Measurements from ENCODE around the gene RHBDF2. TPM values are rescaled to one million over a fixed set of nuclear protein-coding genes. Genes with fewer than 3 reads are reported as not detected.

RHBDF2 gene
- total and polyA plus RNA-seq, 2 donors (not counting 1 experiment from before 2014, with no cell fraction given): 288 to 482 TPM

GRCh38 chr17:76500074-76500746 lies 1.0 kb downstream of the RHBDF2 start:
- peaks cover 41 to 68% of the 10 kb centered on the region in 2 donors for H3K4me1 ChIP-seq (ENCODE audit: control insufficient read depth in 2 of 2, insufficient read depth in 2 of 2, low read length in 2 of 2)
- H3K4me3 ChIP-seq (ENCODE audit: control extremely low read depth in 1 of 5, extremely low read depth in 1 of 5, insufficient read depth in 1 of 5, low read depth in 2 of 5, low read length in 4 of 5): peak overlapping the region; percentile 46 to 97 (median 95)
- Mint-ChIP-seq H3K9me3 (ENCODE audit: insufficient read depth) (no peaks in the 10 kb centered on the region), H3K27ac (peak overlapping the region; percentile 94), H3K4me1 (peaks cover 63% of the 10 kb centered on the region), H3K27me3 (no peaks in the 10 kb centered on the region), H3K4me3 (peak overlapping the region; percentile 97)
- ATAC-seq (ENCODE audit: low read depth) (no peak), DNase-seq (peak; percentile 49)
- peaks cover 78% of the 10 kb centered on the region for H3K79me2 ChIP-seq (ENCODE audit: control insufficient read depth, insufficient read depth, low read length)
- WGBS (ENCODE audit: insufficient coverage): 19% methylated on average over 16 of the region's 17 CpGs
- H4K20me1 ChIP-seq (ENCODE audit: control insufficient read depth, insufficient read depth, low read length, poor library complexity, severe bottlenecking): peaks cover 35% of the 10 kb centered on the region
- peak overlapping the region; percentile 86 for H3K9ac ChIP-seq (ENCODE audit: low read length)
- peak overlapping the region; percentile 82 for H3K4me2 ChIP-seq (replicated peaks; ENCODE audit: low read depth, low read length, poor library complexity, severe bottlenecking)
- no peaks in the 10 kb centered on the region for H3K27me3 ChIP-seq (replicated peaks in 1 of 4; ENCODE audit: control extremely low read depth in 1 of 4, control insufficient read depth in 3 of 4, insufficient read depth in 4 of 4, low read length in 3 of 4)
- H3K9me3 ChIP-seq (ENCODE audit: control extremely low read depth in 1 of 3, control insufficient read depth in 2 of 3, insufficient read depth in 1 of 3, low read length in 2 of 3): no peaks in the 10 kb centered on the region
- H2AFZ ChIP-seq (ENCODE audit: insufficient read depth, low read depth, low read length, poor library complexity, severe bottlenecking): no peak overlapping the region
- peaks cover 0 to 39% of the 10 kb centered on the region in 2 experiments for H3K36me3 ChIP-seq (replicated peaks in 1 of 2; ENCODE audit: control extremely low read depth in 1 of 2, control insufficient read depth in 1 of 2, extremely low read depth in 1 of 2, insufficient read depth in 2 of 2, low read length in 1 of 2)
- intact Hi-C loops (cut with micrococcal nuclease): no loop called here
- POLR2A ChIA-PET: interaction anchor here (0.5 to 22.8 kb wide), 8 partner anchors 18 to 1093 kb away, joined by 3 to 478 read pairs (median 4); partner anchors contain the start of genes AANAT and PRPSAP1
- TF ChIP-seq EZH2 (IDR thresholded peaks at IDR 0.05; ENCODE audit: borderline replicate concordance, insufficient read depth, low read depth, low read length, poor library complexity, severe bottlenecking): no peak
- TF ChIP-seq CTCF (IDR thresholded peaks at IDR 0.05): no peak
- CTCF ChIA-PET: interaction anchor here (0.8 to 20.8 kb wide), 7 partner anchors 8 to 197 kb away, joined by 3 to 442 read pairs (median 13); partner anchors contain the start of gene AANAT
- H3K27ac ChIP-seq (ENCODE audit: low read length in 2 of 2): peak overlapping the region; percentile 78 to 94

DNA sequence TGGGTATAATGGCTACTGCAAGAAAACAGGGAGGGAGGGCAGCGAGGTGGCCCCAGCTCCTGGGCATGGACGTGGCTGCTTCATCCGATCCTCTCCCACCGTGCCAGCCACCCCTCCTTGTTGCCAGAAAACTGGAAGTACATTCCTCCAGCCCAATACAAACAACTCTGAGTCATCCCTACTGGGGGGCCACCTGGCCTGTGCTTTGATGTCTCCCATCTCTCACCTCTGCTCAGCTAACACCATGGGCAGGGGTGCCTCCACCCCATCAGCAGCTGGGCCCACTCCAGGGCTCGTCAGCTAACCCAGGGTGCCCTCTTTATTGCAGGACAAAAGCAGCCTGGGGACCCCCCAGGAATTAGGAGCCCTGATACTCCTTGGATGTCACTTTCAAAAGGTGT lies 2.0 kb downstream of the RHBDF2 start:
- no peak for TF ChIP-seq CTCF (IDR thresholded peaks at IDR 0.05)
- no peak for TF ChIP-seq EZH2 (IDR thresholded peaks at IDR 0.05; ENCODE audit: borderline replicate concordance, insufficient read depth, low read depth, low read length, poor library complexity, severe bottlenecking)
- intact Hi-C loops (cut with micrococcal nuclease): loop anchor here (10.0 kb wide), 1 partner anchor 224 kb away; no protein-coding TSS in a partner anchor
- Histone ChIP-seq H2AFZ (ENCODE audit: insufficient read depth, low read depth, low read length, poor library complexity, severe bottlenecking) (no peak overlapping the region), H3K9me3 (ENCODE audit: control extremely low read depth in 1 of 3, control insufficient read depth in 2 of 3, insufficient read depth in 1 of 3, low read length in 2 of 3) (no peaks in the 10 kb centered on the region), H3K27ac (ENCODE audit: low read length in 2 of 2) (peak overlapping the region; percentile 78 to 94), H3K27me3 (replicated peaks in 1 of 4; ENCODE audit: control extremely low read depth in 1 of 4, control insufficient read depth in 3 of 4, insufficient read depth in 4 of 4, low read length in 3 of 4) (no peaks in the 10 kb centered on the region), H3K4me3 (ENCODE audit: control extremely low read depth in 1 of 5, extremely low read depth in 1 of 5, insufficient read depth in 1 of 5, low read depth in 2 of 5, low read length in 4 of 5) (peak overlapping the region; percentile 46 to 97 (median 95)), H4K20me1 (ENCODE audit: control insufficient read depth, insufficient read depth, low read length, poor library complexity, severe bottlenecking) (peaks cover 43% of the 10 kb centered on the region), H3K4me2 (replicated peaks; ENCODE audit: low read depth, low read length, poor library complexity, severe bottlenecking) (peak overlapping the region; percentile 82), H3K79me2 (ENCODE audit: control insufficient read depth, insufficient read depth, low read length) (peaks cover 84% of the 10 kb centered on the region), H3K36me3 (replicated peaks in 1 of 2; ENCODE audit: control extremely low read depth in 1 of 2, control insufficient read depth in 1 of 2, extremely low read depth in 1 of 2, insufficient read depth in 2 of 2, low read length in 1 of 2) (peaks cover 0 to 43% of the 10 kb centered on the region in 2 experiments), H3K4me1 (ENCODE audit: control insufficient read depth in 2 of 2, insufficient read depth in 2 of 2, low read length in 2 of 2) (peaks cover 49 to 77% of the 10 kb centered on the region in 2 donors), H3K9ac (ENCODE audit: low read length) (peak overlapping the region; percentile 86)
- ChIA-PET CTCF (interaction anchor here (0.8 to 20.8 kb wide), 8 partner anchors 8 to 196 kb away, joined by 3 to 442 read pairs (median 6); partner anchors contain the start of gene AANAT), POLR2A (interaction anchor here (0.7 to 22.8 kb wide), 10 partner anchors 8 to 512 kb away, joined by 3 to 478 read pairs (median 4); partner anchors contain the start of genes AANAT, PRPSAP1 and SPHK1)
- 36% methylated on average over 5 of the region's 5 CpGs for WGBS (ENCODE audit: insufficient coverage)
- ATAC-seq (ENCODE audit: low read depth) (no peak), DNase-seq (no peak)
- H3K27ac Mint-ChIP-seq: peak overlapping the region; percentile 94
- no peaks in the 10 kb centered on the region for H3K9me3 Mint-ChIP-seq (ENCODE audit: insufficient read depth)
- no peaks in the 10 kb centered on the region for H3K27me3 Mint-ChIP-seq
- peaks cover 72% of the 10 kb centered on the region for H3K4me1 Mint-ChIP-seq
- H3K4me3 Mint-ChIP-seq: peak overlapping the region; percentile 97

All from B cell (primary cell).